IMR-90 (cell line): ENCODE measurements around the gene YBX1. TPM values are rescaled to one million over a fixed set of nuclear protein-coding genes. Genes with fewer than 3 reads are reported as not detected.

ENCODE experiments used
- ATAC-seq: fragments of 200-7000 bp; cut with Tn5 transposase; 2 replicates; pipeline ENCODE4 v1.9.1; 2020; ENCODE audit warnings: low read depth, mild to moderate bottlenecking, moderate library complexity
- Bru-seq: library from RNA; stranded (reverse); fragments of 400-500 nt; gene quantifications from one replicate; lab custom pipeline; 2021; lab: Mats Ljungman, UMichigan
- BruChase-seq, 2 experiments: library from RNA; stranded (reverse); fragments of 400-500 nt; gene quantifications; one replicate each; lab custom pipeline; 2021; lab: Mats Ljungman, UMichigan
- BruUV-seq: library from RNA; stranded (reverse); fragments of 400-500 nt; replicated peaks from 2 replicates; lab custom pipeline; 2021; lab: Mats Ljungman, UMichigan
- CTCF ChIA-PET: fragments of 300-600 bp; formaldehyde crosslinking; extraction: SDS; loops from one replicate; lab custom pipeline; 2021; ENCODE audit warnings: antibody characterized with exemption; lab: Yijun Ruan, JAX
- POLR2A ChIA-PET: fragments of 300-600 bp; sonication (Branson Sonifier 250); formaldehyde crosslinking; loops from one replicate; lab custom pipeline; 2022; ENCODE audit warnings: antibody characterized with exemption; ENCODE audit not compliant: unreplicated experiment; lab: Charles Lee
- DNase-seq: peaks from one replicate; pipeline ENCODE4 v3.0.0; 2013
- H2AFZ ChIP-seq: replicated peaks from 2 replicates; pipeline ENCODE3; 2013; ENCODE audit warnings: low read length, mild to moderate bottlenecking; ENCODE audit not compliant: poor library complexity
- H2AK5ac ChIP-seq: 2 replicates; pipeline ENCODE4 v1.6.1; 2013; ENCODE audit warnings: low read depth, low read length, inconsistent platforms
- H2AK9ac ChIP-seq: replicated peaks from 2 replicates; pipeline ENCODE3; 2013; ENCODE audit warnings: mild to moderate bottlenecking, low read depth, low read length, moderate library complexity; ENCODE audit not compliant: poor library complexity
- H2BK120ac ChIP-seq: 2 replicates; pipeline ENCODE4 v1.6.1; 2013; ENCODE audit warnings: low read depth, low read length, inconsistent platforms
- H2BK15ac ChIP-seq: 3 replicates; pipeline ENCODE4 v1.6.1; 2013; ENCODE audit warnings: low read depth, low read length, inconsistent platforms
- H2BK20ac ChIP-seq: 2 replicates; pipeline ENCODE4 v1.6.1; 2013; ENCODE audit warnings: low read depth, mild to moderate bottlenecking, inconsistent platforms, low read length, moderate library complexity
- H2BK5ac ChIP-seq: 2 replicates; pipeline ENCODE4 v1.6.1; 2013; ENCODE audit warnings: mild to moderate bottlenecking, low read depth, low read length, inconsistent platforms; ENCODE audit not compliant: poor library complexity, severe bottlenecking
- H3K14ac ChIP-seq: replicated peaks from 2 replicates; pipeline ENCODE4 v1.6.1; 2013; ENCODE audit warnings: low read depth, low read length, inconsistent platforms
- H3K18ac ChIP-seq: 2 replicates; pipeline ENCODE4 v1.6.1; 2013; ENCODE audit warnings: low read depth, low read length, control low read depth
- H3K23ac ChIP-seq: 2 replicates; pipeline ENCODE4 v1.6.1; 2013; ENCODE audit warnings: low read depth, low read length, inconsistent platforms
- H3K27ac ChIP-seq: 2 replicates; pipeline ENCODE4 v1.5.1; 2013; ENCODE audit warnings: mild to moderate bottlenecking, control low read depth, low read length; ENCODE audit not compliant: insufficient read depth
- H3K27me3 ChIP-seq: 2 replicates; pipeline ENCODE4 v1.6.1; 2013; ENCODE audit warnings: low read length; ENCODE audit not compliant: control insufficient read depth, insufficient read depth
- H3K36me3 ChIP-seq: 2 replicates; pipeline ENCODE4 v1.6.1; 2013; ENCODE audit warnings: low read length, mixed read lengths; ENCODE audit not compliant: control insufficient read depth, insufficient read depth
- H3K4ac ChIP-seq: 2 replicates; pipeline ENCODE4 v1.6.1; 2013; ENCODE audit warnings: low read depth, low read length, inconsistent platforms
- H3K4me1 ChIP-seq: 2 replicates; pipeline ENCODE4 v1.6.1; 2013; ENCODE audit warnings: low read length, mixed read lengths; ENCODE audit not compliant: control insufficient read depth, insufficient read depth
- H3K4me2 ChIP-seq: 2 replicates; pipeline ENCODE4 v1.6.1; 2013; ENCODE audit warnings: low read depth, mild to moderate bottlenecking, control low read depth, low read length, moderate library complexity
- H3K4me3 ChIP-seq: 2 replicates; pipeline ENCODE4 v1.5.1; 2013; ENCODE audit warnings: low read depth, mild to moderate bottlenecking, control low read depth, low read length, moderate library complexity; ENCODE audit not compliant: insufficient read depth
- H3K56ac ChIP-seq: 2 replicates; pipeline ENCODE4 v1.6.1; 2013; ENCODE audit warnings: low read length, inconsistent platforms; ENCODE audit not compliant: insufficient read depth; ENCODE audit errors: extremely low read depth
- H3K79me1 ChIP-seq, 2 experiments: 2 replicates each; pipeline ENCODE4 v1.6.1; 2013; ENCODE audit warnings: low read length in 2 of 2, inconsistent platforms in 1 of 2, low read depth in 1 of 2
- H3K9ac ChIP-seq: 2 replicates; pipeline ENCODE4 v1.6.1; 2013; ENCODE audit warnings: low read depth, low read length, control low read depth
- H3K9me1 ChIP-seq: 2 replicates; pipeline ENCODE4 v1.6.1; 2013; ENCODE audit warnings: low read length, inconsistent platforms; ENCODE audit not compliant: insufficient read depth
- H3K9me3 ChIP-seq: 2 replicates; pipeline ENCODE4 v1.6.1; 2013; ENCODE audit warnings: low read length; ENCODE audit not compliant: control insufficient read depth, insufficient read depth
- H4K20me1 ChIP-seq: 2 replicates; pipeline ENCODE4 v1.6.1; 2013; ENCODE audit warnings: low read length, inconsistent platforms; ENCODE audit not compliant: insufficient read depth
- H4K5ac ChIP-seq: 2 replicates; pipeline ENCODE4 v1.6.1; 2013; ENCODE audit warnings: mild to moderate bottlenecking, low read depth, low read length, control low read depth
- H4K8ac ChIP-seq, 2 experiments: 2 replicates each; pipeline ENCODE4 v1.6.1; 2013; ENCODE audit warnings: low read depth in 2 of 2, low read length in 2 of 2, control low read depth in 1 of 2, inconsistent platforms in 1 of 2
- H4K91ac ChIP-seq: 2 replicates; pipeline ENCODE4 v1.6.1; 2013; ENCODE audit warnings: low read depth, low read length, inconsistent platforms; ENCODE audit not compliant: insufficient read depth
- BHLHE40 ChIP-seq: fragments of 150-350 bp; IDR thresholded peaks from 2 replicates; pipeline ENCODE4 v1.6.1; 2016; ENCODE audit warnings: mild to moderate bottlenecking, low read depth, low read length
- CEBPB ChIP-seq: IDR thresholded peaks from 2 replicates; pipeline ENCODE4 v1.6.1; 2012; ENCODE audit warnings: low read depth, low read length, improper control_type of control experiment
- CHD1 ChIP-seq: IDR thresholded peaks from 2 replicates; pipeline ENCODE4 v1.6.1; 2012; ENCODE audit warnings: low read depth, low read length, improper control_type of control experiment
- ELK1 ChIP-seq: fragments of 150-350 bp; IDR thresholded peaks from 2 replicates; pipeline ENCODE4 v1.6.1; 2016; ENCODE audit warnings: low read depth, mild to moderate bottlenecking, low read length, moderate library complexity, borderline replicate concordance
- FOS ChIP-seq: fragments of 150-350 bp; IDR thresholded peaks from 2 replicates; pipeline ENCODE4 v1.6.1; 2016; ENCODE audit warnings: low read depth, low read length
- MXI1 ChIP-seq: IDR thresholded peaks from 2 replicates; pipeline ENCODE4 v1.6.1; 2012; ENCODE audit warnings: low read depth, mild to moderate bottlenecking, low read length, moderate library complexity, borderline replicate concordance
- NFE2L2 ChIP-seq: fragments of 150-350 bp; IDR thresholded peaks from 2 replicates; pipeline ENCODE4 v1.6.1; 2016; ENCODE audit warnings: low read depth, mild to moderate bottlenecking, low read length
- POLR2A ChIP-seq: IDR thresholded peaks from 2 replicates; pipeline ENCODE4 v1.6.1; 2012; ENCODE audit warnings: mild to moderate bottlenecking, low read depth, low read length
- RAD21 ChIP-seq: IDR thresholded peaks from 2 replicates; pipeline ENCODE4 v1.6.1; 2012; ENCODE audit warnings: low read length, improper control_type of control experiment
- RCOR1 ChIP-seq: IDR thresholded peaks from 2 replicates; pipeline ENCODE4 v1.6.1; 2012; ENCODE audit warnings: mild to moderate bottlenecking, low read length, improper control_type of control experiment; ENCODE audit not compliant: insufficient replicate concordance
- RFX5 ChIP-seq: IDR thresholded peaks from 2 replicates; pipeline ENCODE4 v1.8.0; 2012; ENCODE audit warnings: low read depth, mild to moderate bottlenecking, low read length, moderate library complexity
- SMC3 ChIP-seq: fragments of 150-350 bp; IDR thresholded peaks from 2 replicates; pipeline ENCODE4 v1.6.1; 2016; ENCODE audit warnings: low read depth, mild to moderate bottlenecking, antibody characterized with exemption, low read length, moderate library complexity
- USF2 ChIP-seq: fragments of 150-350 bp; IDR thresholded peaks from 2 replicates; pipeline ENCODE4 v1.6.1; 2017; ENCODE audit warnings: mild to moderate bottlenecking, antibody characterized with exemption, low read length, low read depth
- WGBS, 2 experiments: methylation state at CpG; one replicate each; pipeline versions ENCODE4 v1.1.5 to v1.1.7; 2013; ENCODE audit warnings: missing lambda C conversion rate in 2 of 2; ENCODE audit not compliant: insufficient read length in 1 of 2; ENCODE audit errors: extremely low coverage in 2 of 2; 5-methylcytosine and 5-hydroxymethylcytosine counted together
- dilution Hi-C: fragments of 300-500 bp; cut with HindIII; formaldehyde crosslinking; loops from one replicate; pipeline ENCODE4 v1.14.3; 2018; ENCODE audit warnings: low sequenced_read_pairs; ENCODE audit not compliant: unreplicated experiment
- in situ Hi-C: fragments of 300-500 bp; cut with MboI; formaldehyde crosslinking; loops from 3 replicates; pipeline ENCODE4 v1.14.3; 2019; ENCODE audit warnings: low sequenced_read_pairs, inconsistent platforms, mixed read lengths
- intact Hi-C: fragments of 100-400 bp; cut with micrococcal nuclease; formaldehyde crosslinking; loops from 2 replicates; pipeline ENCODE4 v1.10.0; 2022
- long read RNA-seq: library from polyadenylated mRNA; unstranded; transcript quantifications from one replicate; pipeline ENCODE4 v2.0.0, GENCODE V29; 2021; ENCODE audit not compliant: unreplicated experiment
- polyA plus RNA-seq, 3 experiments: library from polyadenylated mRNA; depleted of rRNA; stranded (reverse); fragments of >200 nt; gene quantifications; 2 replicates each; pipeline ENCODE4 v1.2.3, GENCODE V29; 2012; ENCODE audit warnings: low replicate concordance in 1 of 3
- total RNA-seq: library from RNA; depleted of rRNA; stranded (reverse); fragments of >200 nt; gene quantifications from 2 replicates; pipeline ENCODE4 v1.2.3, GENCODE V29; 2012; rRNA removed

The YBX1 gene
- total RNA-seq, result 843 and 1,307 TPM in 2 replicates
- polyA plus RNA-seq (2012; rRNA removed), result 605 and 617 TPM in 2 replicates
- 276 and 383 TPM in 2 replicates for polyA plus RNA-seq (2012; cell fraction: cytosol; rRNA removed)
- 119 and 353 TPM in 2 replicates for polyA plus RNA-seq (2012; cell fraction: nucleus; rRNA removed; ENCODE audit: low replicate concordance)
- percentile 98 among the genes with signal in this experiment for Bru-seq, nascent RNA
- percentile 95 among the genes with signal in this experiment for BruChase-seq, experiment 1, labeled RNA remaining after a 6-hour chase
- BruChase-seq, experiment 2, labeled RNA remaining after a 2-hour chase, result percentile 93 among the genes with signal in this experiment
- long read RNA-seq, transcript YBX1-201 (8 exons, 1,514 nt), result major isoform, 141 of 178 reads
- long read RNA-seq, transcript YBX1-203 (7 exons, 1,524 nt), result minor isoform, 6 of 178 reads
- long read RNA-seq, partial matches to known transcripts, result 30 of 178 reads
- long read RNA-seq, other reads (novel, unspliced or antisense), result 1 of 178 reads

- Histone ChIP-seq H3K9me3 (no peaks in the 10 kb centered on the region), H3K4me2 (peak within 1 kb of the TSS; percentile 100), H2AK9ac (peak within 1 kb of the TSS; percentile 93), H2BK20ac (no peak within 1 kb of the TSS; the same call in 1 of the 2 replicates), H2AK5ac (peak within 1 kb of the TSS; percentile 79), H3K36me3 (peaks cover 4% of the 10 kb centered on the region), H3K4me1 (peaks cover 13% of the 10 kb centered on the region; the same call in 1 of the 2 replicates), H3K4ac (peak within 1 kb of the TSS; percentile 95), H3K27ac (peak within 1 kb of the TSS; percentile 82), H2BK120ac (peak within 1 kb of the TSS; percentile 51), H3K9me1 (peaks cover 10% of the 10 kb centered on the region), H4K91ac (peak within 1 kb of the TSS; percentile 71), H3K9ac (peak within 1 kb of the TSS; percentile 71), H3K4me3 (peak within 1 kb of the TSS; percentile 84), H3K18ac (peak within 1 kb of the TSS; percentile 6), H3K14ac (peak within 1 kb of the TSS; percentile 94), H4K5ac (peak within 1 kb of the TSS; percentile 49), H2BK15ac (no peak within 1 kb of the TSS), H4K20me1 (peaks cover 41% of the 10 kb centered on the region), H3K27me3 (no peaks in the 10 kb centered on the region), H2BK5ac (peak within 1 kb of the TSS; percentile 71), H3K56ac (peak within 1 kb of the TSS; percentile 85), H4K8ac (peak within 1 kb of the TSS; percentile 87 to 95), H3K23ac (peak within 1 kb of the TSS; percentile 91), H2AFZ (peak within 1 kb of the TSS; percentile 93), H3K79me1 (peaks cover 12 to 23% of the 10 kb centered on the region in 2 experiments; a peak in 3 of 4 replicates)
- dilution Hi-C loops (no loop called here), in situ Hi-C loops (no loop called here), intact Hi-C loops (loop anchor here (1.0 to 10.0 kb wide), 5 partner anchors 24 to 537 kb away; partner anchors contain the start of genes C1orf50, P3H1, PPIH and ZNF691)
- BruUV-seq, result no TSS peak
- ChIA-PET POLR2A (interaction anchor here (1.3 to 1.5 kb wide), 3 partner anchors 10 to 84 kb away, joined by 3 to 6 read pairs (median 4); no protein-coding TSS in a partner anchor), CTCF (interaction anchor here (1.1 to 1.4 kb wide), 2 partner anchors 9 to 24 kb away, joined by 3 to 5 read pairs; no protein-coding TSS in a partner anchor)
- ATAC-seq (peak; percentile 90), DNase-seq (peak; percentile 99)
- WGBS, 2 experiments, result 0% methylated on average over 8 of the region's 54 CpGs; no CpG with 5 or more reads in 1 of the 2 experiments
- TF ChIP-seq CEBPB (no peak), RCOR1 (no peak), RAD21 (no peak), SMC3 (no peak), FOS (peak; percentile 51; the same call in 1 of the 2 replicates), ELK1 (no peak), USF2 (peak; percentile 99), RFX5 (no peak), POLR2A (peak; percentile 73), NFE2L2 (no peak), BHLHE40 (peak; percentile 96), MXI1 (peak; percentile 99), CHD1 (no peak)
Observed at GRCh38 chr1:42681741-42682483, at the start of gene YBX1. YBX1 (plus strand) TSS chr1:42682418; CDS start chr1:42682566, 148 bp downstream.
